ENCODE results near the gene ROR1.
"Not testable (repeated sequence)": the region's sequence is repeated elsewhere in the genome, so short reads cannot be mapped to it uniquely, and the experiment has no call there.

Gene ROR1

DNA sequence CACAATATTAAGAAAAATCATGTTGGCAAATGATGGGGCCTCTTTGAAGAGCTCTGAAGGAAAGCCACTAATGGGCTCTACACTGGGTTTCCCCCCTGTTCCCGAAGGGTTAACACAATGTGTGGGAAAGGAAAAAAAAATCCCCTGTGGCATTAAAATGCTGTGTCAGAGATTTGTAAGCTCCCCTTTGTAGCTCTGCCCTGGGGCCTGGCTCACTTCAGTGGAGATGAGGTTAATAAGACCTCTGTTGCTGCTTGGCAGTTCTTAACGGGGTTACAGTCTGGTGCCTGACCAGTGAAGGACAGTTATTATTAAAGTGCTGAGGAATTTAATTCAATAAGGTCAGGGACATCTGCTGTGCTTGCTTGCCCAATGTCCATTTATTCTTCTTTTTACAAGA is 299.9 kb downstream of the ROR1 start:
- no peak for DNase-seq

DNA sequence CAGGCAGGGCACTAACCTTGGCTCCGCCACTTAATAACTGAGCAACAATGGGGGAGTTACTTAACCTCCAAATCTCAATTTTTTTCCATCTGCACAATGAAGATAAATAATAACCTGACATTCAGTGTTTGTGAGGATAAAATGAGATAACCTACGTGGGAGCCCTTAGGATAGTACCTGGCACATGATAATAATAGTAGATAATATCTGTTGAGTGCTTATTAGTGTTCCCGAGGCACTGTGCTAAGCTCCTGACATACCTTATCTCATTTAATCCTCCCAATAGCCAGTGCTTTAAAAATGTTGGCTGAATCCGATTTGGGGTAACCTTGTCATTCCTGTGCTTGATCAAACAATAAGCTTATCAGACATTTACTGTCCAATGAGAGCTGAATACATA is 300.9 kb downstream of the ROR1 start:
- no peak for DNase-seq

DNA sequence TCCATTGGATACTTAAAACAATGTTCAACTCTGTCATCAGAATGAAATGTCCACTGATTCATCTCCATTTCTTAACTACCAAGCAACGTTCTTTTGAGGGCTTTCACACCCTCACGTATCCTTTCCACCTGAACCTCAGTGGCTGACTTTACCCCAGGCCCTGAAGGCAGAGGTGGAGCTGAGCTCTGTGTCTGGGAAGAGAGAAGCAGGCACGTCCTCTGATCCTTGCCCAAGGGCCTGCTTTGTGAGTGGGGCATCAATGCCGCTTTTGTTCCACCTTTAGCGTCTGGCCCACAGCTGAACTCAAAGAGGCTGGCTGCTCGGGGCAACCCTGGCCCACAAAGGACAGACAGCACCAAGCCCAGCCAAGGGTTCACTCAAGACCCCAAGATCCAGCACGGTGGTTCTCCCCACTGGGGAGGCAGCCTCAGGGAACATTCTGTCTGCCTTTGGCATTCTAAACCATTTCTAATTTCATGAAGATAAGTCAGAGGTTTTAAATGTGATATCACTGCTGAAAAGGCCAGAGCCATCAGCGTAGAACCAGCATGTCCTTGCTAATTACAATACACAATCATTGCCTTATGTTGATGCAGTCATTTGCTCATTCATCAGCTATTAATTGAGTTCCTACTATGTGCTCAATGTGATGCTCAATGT is 303.6 kb downstream of the ROR1 start:
- no peak for DNase-seq

DNA sequence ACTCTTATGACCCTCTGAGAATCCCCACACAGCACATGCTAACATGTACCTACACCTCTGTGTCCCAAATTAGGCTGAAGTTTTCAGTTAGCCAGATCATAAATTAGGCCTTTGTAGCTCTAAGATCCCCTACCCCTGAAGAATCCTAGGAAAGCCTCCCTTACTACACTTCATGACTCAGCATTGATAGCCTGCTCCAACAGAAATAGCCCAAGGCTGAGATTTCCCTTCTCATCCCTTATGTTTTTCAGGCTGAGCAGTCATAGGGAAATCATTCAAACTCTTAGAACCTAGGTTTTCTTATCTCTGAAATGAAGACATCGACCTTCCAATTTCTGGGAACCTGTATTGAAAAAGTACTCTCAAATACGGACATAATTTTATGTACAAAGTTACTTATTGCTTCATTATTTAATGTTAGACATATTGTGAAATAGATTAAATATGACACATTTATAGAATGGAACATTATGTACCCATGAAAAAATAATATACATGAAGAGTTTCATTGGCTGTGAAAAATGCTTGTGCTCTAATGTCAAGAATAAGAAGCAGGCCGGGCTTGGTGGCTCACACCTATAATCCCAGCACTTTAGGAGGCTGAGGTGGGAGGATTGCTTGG is 307.2 kb downstream of the ROR1 start:
- no peak for DNase-seq

DNA sequence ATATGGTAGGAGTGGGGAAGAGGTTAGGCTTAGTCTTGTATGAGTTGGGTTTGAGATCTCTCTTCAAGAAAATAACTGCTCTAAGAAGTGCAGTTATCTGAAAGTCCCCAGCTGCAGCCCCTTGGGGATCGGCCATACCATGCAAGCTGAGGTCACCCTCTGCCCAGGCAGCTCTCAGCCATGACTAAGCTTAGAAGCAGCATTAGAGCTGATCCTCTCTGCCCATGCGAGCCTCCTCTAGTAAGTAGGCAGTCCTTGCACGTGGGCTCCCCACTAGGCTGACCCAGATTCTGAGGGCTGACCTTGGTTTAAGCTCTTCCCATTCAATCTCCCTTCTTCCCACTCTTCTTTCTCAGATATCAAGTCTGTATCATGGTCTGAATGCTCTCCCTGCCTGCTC is 308.6 kb downstream of the ROR1 start:
- no peak for DNase-seq

DNA sequence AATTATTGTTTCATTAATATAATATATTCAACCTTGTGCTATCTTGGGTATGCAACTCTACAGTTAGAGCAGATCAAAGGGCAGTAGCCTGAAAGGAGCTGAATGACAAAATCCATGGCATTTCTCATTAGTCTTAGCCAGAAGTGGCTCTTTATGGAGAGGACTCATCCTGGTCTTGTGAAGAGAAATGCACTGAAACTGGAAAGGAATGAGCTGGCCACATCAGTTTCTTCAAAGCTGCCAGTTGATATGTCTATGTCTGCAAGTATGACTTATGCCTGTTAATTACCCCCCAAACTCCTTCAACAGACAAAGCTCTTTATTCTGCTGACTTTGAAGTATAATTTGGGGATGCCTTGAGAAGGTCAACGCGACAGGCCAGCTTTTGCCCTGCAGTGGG is 310.6 kb downstream of the ROR1 start:
- DNase-seq = no peak

DNA sequence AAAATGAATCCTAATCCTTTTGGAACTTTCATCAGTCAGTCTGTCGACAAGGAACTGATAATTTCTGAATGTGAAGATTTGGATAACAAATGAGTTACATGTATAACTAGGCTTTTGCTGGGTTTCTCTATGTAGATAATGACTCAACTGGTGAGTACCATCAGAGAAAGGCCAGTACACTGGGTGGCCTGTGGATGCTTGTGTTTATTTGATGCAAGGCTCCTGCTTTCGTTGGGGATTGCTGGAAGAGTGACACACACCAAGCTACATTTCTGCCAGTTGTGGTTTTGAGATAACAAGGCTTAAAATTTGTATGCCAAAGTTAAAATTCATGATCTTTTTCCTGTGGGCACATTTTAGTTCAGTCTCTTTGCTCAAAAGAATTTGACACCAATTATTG is 314.0 kb downstream of the ROR1 start:
- DNase-seq = no peak

DNA sequence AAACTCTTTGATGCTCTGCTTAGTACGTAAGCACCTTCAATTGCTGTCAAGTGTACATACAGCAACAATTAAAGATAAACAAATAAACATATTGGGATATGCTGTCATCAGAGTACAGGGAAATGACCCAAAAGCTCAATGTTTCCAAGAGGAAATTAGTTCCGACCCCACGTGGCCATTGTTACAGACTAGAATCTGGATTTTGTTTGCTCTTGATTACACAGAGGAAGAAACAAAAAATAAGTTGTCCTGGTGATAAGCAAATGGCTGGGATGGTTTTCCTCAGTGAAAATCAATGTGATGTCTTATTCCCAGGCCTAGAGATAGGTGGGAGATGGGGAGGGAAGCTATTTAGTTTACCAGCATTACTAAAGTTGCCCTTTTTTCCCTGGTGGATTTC is 316.6 kb downstream of the ROR1 start:
- no peak for DNase-seq

DNA sequence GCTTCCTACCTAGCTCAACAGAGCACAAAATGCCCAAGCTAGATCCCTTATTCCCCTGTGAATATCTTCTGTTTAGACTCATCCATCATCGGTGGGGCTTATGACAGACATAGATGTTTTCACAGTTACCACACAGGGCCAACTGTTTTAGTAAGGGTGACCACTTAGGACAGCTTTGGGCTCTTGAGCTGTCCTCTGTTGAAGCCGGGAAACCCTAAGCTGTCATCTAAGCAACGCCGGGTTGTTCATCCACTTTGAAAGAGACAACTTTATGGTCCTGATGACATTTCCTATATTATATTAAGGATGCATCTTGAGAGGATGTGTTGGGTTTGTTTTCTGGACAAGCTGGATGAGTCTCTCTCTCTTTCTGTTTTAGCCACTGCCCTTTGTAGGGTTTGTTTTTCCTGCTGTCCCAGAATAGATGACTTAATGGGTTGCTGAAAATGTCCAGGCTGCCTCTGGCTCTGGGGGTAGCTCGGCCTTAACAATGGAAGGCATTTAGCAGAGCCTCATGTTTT is 319.1 kb downstream of the ROR1 start:
- no peak for DNase-seq

DNA sequence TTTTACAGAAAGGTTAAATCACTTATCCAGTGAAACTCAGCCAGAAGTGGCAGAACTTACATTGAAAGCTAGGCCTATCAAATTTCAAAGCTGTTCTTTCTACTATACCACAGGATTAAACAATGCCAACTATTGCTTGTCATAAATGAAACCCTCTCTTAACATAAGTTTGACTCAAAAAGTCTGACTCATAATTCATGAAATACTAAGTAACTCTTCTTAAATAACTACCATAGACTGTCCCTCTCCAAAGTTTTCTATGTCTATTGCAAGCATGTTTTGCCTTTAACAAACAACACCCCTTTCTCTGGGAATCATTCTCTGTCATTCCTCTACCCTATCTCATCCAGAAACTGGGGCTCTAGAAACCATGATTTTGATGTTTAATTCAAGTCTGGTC is 320.1 kb downstream of the ROR1 start:
- DNase-seq = no peak

DNA sequence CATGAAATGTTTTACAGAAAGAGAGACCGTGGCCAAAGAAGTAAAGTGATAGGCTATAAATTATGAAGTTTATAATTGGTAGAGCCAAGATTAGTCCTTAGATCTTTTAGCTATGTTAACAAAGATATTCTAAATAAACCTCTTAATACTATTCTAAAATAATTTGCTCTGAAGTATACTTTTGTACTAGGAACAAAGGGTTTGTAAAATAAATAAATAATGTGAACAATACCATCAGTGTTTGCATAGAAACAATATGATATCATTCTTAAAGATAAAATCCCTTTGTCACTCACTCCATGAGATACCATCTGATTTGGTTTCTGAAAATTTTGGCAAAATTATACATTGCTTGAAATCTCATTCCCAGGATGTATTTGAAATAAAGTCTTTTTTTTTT is 322.0 kb downstream of the ROR1 start:
- DNase-seq = no peak

DNA sequence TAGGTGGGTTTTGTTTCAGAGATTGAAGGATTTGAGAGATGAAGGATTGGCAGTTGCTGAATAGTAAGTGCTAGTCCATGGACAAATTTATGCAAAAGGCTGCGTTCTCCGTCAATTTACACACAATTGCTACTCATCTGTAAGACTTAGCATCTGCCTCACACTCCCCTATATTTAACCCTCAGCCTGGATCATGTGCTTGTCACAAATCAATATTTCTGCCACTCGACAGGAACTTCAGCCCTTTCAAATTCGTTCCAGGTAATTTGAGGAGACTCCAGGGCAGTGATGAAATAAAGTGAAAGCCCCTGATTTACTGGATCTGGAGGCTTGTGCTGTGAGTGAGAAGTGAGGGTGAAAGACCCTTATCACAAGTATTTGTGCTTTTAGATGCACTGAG is 324.0 kb downstream of the ROR1 start:
- DNase-seq = no peak

DNA sequence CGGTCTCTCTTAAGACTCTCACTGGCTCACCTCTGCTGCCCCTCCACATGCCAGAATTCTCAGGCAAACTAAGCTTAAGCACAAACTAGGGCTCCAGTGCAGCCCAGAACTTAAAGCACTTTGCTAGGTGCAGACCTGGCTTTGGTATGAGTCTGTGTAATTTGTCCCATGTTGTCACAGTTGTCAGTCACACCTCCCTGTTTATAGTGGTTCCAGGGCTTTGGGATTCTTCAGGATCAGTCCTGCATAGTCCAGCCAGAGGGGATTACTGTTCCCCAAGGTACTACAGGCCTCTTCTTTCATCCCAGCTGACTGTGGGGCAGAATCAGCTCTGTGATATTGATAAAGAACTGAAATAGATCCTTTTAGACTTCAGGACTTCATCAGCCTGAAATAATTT is 324.6 kb downstream of the ROR1 start:
- DNase-seq = no peak

DNA sequence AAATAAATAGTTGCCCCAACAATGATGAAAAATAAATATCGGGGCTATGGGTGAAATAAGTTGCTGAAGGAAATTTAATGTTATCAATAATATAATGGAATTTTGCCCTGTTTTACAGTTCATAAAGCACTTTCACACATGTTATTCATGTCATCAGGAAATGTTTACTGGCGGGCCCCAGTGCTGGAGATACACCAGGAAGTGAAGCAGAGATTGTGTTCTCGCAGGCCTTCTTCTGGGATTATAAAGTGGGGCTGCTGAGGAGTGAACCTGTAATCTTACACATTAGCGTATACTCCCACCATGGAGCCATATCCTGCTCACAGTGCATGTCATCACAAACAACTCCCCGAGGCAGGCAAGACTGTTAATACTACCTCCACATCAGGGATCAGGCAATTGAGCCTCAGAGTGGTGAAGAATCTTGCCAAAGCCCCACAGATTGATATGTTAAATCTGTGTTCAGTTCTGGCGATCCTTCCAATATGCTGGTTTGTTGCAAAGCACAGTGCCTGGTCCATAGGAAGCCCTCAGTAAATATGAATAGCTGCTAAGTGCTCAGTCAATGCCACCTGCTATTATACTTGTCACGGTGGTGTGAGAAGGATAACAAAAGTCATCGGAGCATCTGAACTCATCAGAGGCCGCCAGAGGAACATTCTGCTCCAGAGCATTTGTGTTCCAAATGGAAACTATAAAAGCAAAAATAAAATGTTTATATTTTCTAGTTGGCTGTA is 325.2 kb downstream of the ROR1 start:
- no peak for DNase-seq

DNA sequence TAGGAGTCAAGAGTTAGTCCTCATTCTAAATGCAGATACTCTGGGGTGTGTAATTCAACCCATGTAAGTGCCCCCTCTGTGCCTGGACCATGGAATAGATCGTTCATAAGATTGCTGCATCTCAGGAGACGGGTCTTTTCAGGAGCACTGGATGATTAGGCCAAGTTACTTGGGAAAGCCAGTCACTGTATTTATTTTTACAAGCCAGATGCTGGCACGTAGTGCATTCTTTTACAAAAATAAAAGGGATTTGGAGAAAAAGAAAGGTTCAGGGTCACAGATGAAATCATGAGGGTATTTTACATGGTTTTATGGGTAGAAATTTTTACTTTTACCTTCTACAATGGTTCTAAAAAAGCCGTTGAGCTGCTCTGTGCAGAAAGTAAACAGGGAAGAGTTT is 327.0 kb downstream of the ROR1 start:
- no peak for DNase-seq

DNA sequence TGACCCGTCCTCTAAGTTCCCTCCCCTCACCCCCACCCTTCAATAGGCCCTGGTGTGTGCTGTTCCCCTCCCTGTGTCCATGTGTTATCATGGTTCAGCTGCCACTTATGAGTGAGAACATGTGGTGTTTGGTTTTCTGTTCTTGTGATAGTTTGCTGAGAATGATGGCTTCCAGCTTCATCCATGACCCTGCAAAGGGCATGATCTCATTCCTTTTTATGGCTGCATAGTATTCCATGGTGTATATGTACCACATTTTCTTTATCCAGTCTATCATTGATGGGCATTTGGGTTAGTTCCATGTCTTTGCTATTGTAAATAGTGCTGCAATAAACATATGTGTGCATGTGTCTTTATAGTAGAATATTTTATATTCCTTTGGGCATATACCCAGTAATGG is 330.8 kb downstream of the ROR1 start:
- DNase-seq = not testable (repeated sequence)

DNA sequence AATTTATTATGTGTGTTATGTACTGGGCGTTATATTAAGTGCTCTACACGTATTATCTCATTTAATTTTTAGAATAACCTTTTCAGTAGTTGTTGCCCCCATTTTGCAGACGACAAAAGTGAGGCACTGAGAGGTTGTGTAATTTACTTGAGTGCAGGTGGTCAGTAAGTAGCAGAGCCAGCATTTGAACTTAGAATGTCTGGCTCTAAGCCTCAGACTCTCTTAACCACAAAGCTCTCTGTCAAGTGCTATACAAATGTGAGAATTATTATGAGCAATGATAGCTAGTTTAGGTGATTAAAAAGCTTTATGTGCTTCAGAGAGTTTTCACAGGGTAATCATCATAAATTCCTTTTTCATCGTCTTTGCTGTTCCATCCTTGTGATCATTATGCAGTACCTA is 333.3 kb downstream of the ROR1 start:
- DNase-seq = no peak

DNA sequence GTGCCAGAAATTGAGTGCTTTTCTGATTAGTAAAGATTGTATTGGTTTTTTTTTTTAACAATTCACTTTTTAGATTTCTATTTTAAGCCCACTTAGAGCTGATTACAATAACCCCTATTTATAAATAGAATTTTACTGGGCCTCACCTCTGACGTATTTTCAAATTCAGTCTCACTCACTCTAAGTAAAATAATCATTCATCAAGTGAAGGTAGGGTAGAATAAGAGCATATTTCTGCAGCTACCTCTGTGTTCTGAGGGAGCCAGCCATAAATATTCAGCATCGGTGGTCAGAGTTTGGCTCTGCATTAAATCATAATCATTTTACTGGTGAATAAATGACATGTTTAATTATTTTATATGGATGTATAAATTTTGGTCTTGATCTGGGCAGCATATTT is 333.8 kb downstream of the ROR1 start:
- DNase-seq = no peak

DNA sequence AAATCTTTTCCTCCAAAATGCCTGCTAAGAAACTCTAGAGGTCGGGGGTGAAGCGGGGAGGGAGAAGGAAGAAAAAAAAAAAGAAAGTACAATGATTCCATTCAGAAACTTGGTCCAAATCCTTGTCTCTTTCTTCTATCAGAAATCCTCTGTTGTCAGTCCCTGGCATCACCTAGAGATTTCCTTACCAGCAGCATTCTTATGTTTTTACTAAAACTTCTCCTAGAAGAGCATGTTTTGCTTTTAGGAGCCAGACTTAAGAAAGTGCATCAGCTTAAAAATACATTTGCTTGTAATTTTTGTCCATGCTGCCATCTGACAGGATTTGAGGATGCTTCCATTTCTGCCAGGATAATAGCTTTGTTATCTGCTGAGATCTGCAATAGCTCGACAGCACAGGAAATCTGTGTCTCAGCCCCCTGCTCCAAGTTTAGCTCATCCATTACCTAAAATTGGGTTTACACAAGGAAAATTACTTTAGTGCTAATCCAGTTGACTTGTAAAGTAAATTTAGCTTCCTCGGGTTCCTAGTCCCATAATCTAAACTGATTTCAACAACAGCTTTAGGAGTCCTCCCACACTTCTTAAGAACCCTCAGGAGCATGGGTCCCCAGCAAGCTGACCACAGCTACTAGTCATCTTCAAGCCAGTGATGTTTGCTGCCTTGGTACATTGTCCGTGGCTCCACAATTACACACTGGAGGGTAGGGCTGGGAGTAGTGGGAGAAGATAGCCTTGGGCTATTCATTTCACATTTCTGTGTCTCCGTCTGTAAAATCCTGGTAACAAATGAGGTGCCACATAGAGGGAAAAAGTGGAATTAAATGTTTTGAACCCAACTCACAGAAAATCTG is 337.3 kb downstream of the ROR1 start:
- DNase-seq = no peak

DNA sequence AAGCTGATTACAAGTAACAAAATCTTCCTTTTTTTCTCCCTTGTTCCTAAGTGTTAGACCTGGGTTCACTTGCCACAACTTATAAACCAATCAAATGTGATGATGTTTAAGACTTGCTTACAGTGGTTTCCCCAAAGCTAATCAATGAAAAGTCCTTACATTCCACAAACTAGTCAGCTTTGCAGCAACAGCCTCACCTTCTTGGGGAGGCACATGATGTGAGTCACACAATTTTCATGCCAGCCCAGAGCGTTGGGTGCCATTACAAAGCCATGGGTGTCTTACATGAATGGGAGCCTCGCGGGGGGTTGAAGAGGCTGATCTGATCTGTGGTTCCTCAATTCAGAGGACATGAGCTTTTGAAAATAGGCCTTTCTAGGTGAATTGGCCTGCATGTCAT is 338.0 kb downstream of the ROR1 start:
- no peak for DNase-seq

DNA sequence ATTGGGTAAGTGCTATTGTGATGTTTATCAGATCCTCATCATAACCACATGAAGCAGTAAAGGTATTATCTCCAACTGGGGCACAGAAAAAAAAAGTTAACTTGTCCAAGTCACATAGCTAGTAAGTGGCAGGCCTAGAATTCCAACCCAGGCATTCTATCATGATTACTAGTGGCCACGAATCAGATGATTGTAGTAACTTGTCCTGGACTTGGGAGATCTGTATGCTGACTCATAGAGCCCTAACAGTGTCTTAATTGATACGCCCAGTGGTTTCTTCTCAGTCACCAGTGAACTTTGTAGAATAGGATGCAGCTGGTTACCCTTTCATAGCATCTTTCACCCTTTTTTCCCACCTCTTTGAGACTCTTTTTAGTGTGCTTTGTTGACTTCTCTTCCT is 338.5 kb downstream of the ROR1 start:
- DNase-seq = no peak

DNA sequence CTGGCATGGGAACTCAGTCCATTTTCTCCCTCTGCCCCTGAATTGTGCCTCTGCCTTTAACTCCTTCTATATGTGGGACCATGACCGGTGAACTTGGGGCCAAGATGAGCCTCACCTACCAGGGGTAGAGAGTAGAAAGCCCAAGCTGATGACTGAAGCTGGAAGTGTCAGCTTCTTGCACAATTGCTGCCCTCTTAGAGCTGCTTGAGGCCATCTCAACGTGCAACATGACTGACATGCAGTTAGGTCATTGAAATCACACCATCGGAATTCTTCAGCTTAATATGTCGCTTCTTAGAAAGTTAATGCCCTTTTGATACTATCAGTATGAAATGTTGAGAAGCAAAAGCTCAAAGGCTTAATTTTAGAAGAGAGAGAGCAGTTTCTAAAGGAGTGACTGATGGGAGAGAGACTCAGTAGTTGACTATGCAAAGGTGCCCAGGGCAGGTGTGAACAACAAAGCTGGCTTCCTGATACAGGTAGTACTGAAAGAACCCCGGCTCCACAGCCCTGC is 340.3 kb downstream of the ROR1 start:
- no peak for DNase-seq

DNA sequence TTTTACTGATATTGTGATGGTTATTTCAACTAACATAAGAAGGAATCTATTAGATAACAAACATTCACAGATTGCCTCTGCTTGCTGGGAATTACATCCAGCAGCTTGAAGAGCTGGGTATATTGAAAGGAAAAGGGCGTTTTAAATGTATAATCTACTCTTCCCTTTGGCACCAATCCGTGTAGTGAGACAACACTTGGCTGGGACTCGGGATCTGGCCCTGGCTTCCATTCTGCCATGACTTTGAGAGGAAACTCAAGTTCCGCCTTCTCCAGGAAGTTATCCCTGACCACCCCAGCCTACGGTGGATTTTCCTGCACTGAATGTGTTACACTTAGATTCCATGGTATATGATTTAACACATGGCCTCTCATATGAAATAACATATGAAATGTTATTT is 342.7 kb downstream of the ROR1 start:
- DNase-seq = no peak
